HepG2 (cell line): ENCODE results near the gene CCDC167. TPM values are rescaled to one million over a fixed set of nuclear protein-coding genes. Genes with fewer than 3 reads are reported as not detected.

Experiments used
- ATAC-seq: fragments of 200-7000 bp; cut with Tn5 transposase; 3 replicates; pipeline ENCODE4 v1.9.1; 2020; ENCODE audit warnings: mild to moderate bottlenecking, moderate library complexity
- BruUV-seq: library from RNA; stranded (reverse); fragments of 400-500 nt; replicated peaks from 2 replicates; lab custom pipeline; 2021; lab: Mats Ljungman, UMichigan
- CTCF ChIA-PET: fragments of 300-600 bp; formaldehyde crosslinking; extraction: SDS; loops from one replicate; lab custom pipeline; 2021; ENCODE audit warnings: low total read pairs, inconsistent platforms, low intra/inter-chr PET ratio; lab: Yijun Ruan, JAX
- POLR2A ChIA-PET: fragments of 350-600 bp; sonication (Branson Sonifier 250); formaldehyde crosslinking; loops from one replicate; lab custom pipeline; 2020; ENCODE audit warnings: antibody characterized with exemption, inconsistent platforms; lab: Yijun Ruan, JAX
- DNase-seq: peaks from one replicate; pipeline ENCODE4 v3.0.0-alpha.2; 2015; ENCODE audit warnings: low spot score
- FAIRE-seq: peaks from 3 replicates; lab custom pipeline; 2011; peaks lifted over from hg19 to GRCh38; lab: Jason Lieb, UNC
- H2AFZ ChIP-seq: one replicate; pipeline ENCODE4 v1.6.1; 2011; ENCODE audit warnings: low read length, inconsistent platforms
- H3K27ac ChIP-seq: fragments of 300-600 bp; 3 replicates; pipeline ENCODE4 v1.8.0; 2011; ENCODE audit warnings: mixed run types, mild to moderate bottlenecking, mixed read lengths, low read length, inconsistent platforms; ENCODE audit not compliant: insufficient read depth; ENCODE audit errors: extremely low read length
- H3K27me3 ChIP-seq, 2 experiments: fragments of 200-600 bp in 1 of 2; 2 replicates in 1 of 2; 3 replicates in 1 of 2; pipeline versions ENCODE4 v1.6.0 to v1.8.0; 2011; ENCODE audit warnings: low read length in 2 of 2, mild to moderate bottlenecking in 2 of 2, moderate library complexity in 2 of 2, inconsistent platforms in 1 of 2; ENCODE audit not compliant: insufficient read depth in 2 of 2, control insufficient read depth in 1 of 2
- H3K36me3 ChIP-seq, 2 experiments: fragments of 200-600 bp in 1 of 2; replicated peaks in 1 of 2; 2 replicates in 1 of 2; 3 replicates in 1 of 2; pipeline versions ENCODE4 v1.5.1 to v1.8.0; 2011; ENCODE audit warnings: low read length in 2 of 2, inconsistent platforms in 1 of 2; ENCODE audit not compliant: insufficient read depth in 2 of 2, control insufficient read depth in 1 of 2
- H3K4me1 ChIP-seq: 2 replicates; pipeline ENCODE4 v1.5.1; 2012; ENCODE audit warnings: low read length, inconsistent platforms; ENCODE audit not compliant: insufficient read depth
- H3K4me2 ChIP-seq: 2 replicates; pipeline ENCODE4 v1.6.0; 2011; ENCODE audit warnings: low read depth, low read length, inconsistent platforms
- H3K4me3 ChIP-seq, 3 experiments: fragments of 200-600 bp in 1 of 3; sonication (generic), shearing (Covaris generic) in 1 of 3; replicated peaks in 1 of 3; 2 replicates each; pipeline ENCODE4 v1.5.1; 2011 to 2016; ENCODE audit warnings: low read length in 3 of 3, inconsistent platforms in 2 of 3, low read depth in 2 of 3, mild to moderate bottlenecking in 2 of 3, control low read depth in 1 of 3, mixed read lengths in 1 of 3; ENCODE audit not compliant: insufficient read depth in 1 of 3
- H3K79me2 ChIP-seq: one replicate; pipeline ENCODE4 v1.6.1; 2011; ENCODE audit warnings: low read length, inconsistent platforms; ENCODE audit not compliant: insufficient read depth
- H3K9ac ChIP-seq: 2 replicates; pipeline ENCODE4 v1.6.0; 2011; ENCODE audit warnings: mild to moderate bottlenecking, low read depth, low read length, inconsistent platforms; ENCODE audit not compliant: insufficient read depth
- H3K9me3 ChIP-seq: 2 replicates; pipeline ENCODE4 v1.5.1; 2012; ENCODE audit warnings: mild to moderate bottlenecking, low read length
- H4K20me1 ChIP-seq: 2 replicates; pipeline ENCODE4 v1.6.0; 2011; ENCODE audit warnings: inconsistent platforms, mild to moderate bottlenecking, low read length, moderate library complexity; ENCODE audit not compliant: insufficient read depth
- CENPX ChIP-seq: sonication (generic); formaldehyde crosslinking; IDR thresholded peaks from 2 replicates; pipeline ENCODE4 v1.9.0; 2021; ENCODE audit warnings: mild to moderate bottlenecking, missing genetic modification reagents, moderate library complexity
- GABPB1 ChIP-seq: IDR thresholded peaks from 2 replicates; pipeline ENCODE4 v1.6.1; 2016; ENCODE audit warnings: mild to moderate bottlenecking, missing genetic modification reagents, moderate library complexity, missing compliant biosample characterization
- GPN1 ChIP-seq: sonication (generic); formaldehyde crosslinking; IDR thresholded peaks from 2 replicates; pipeline ENCODE4 v1.5.1; 2020; ENCODE audit warnings: missing genetic modification reagents, borderline replicate concordance
- GTF3A ChIP-seq: sonication (generic); formaldehyde crosslinking; conservative IDR thresholded peaks from 2 replicates; pipeline ENCODE4 v1.4.0; 2020; ENCODE audit warnings: mild to moderate bottlenecking, missing genetic modification reagents
- HHEX ChIP-seq: IDR thresholded peaks from 2 replicates; pipeline ENCODE4 v1.6.1; 2016; ENCODE audit warnings: control low read depth
- MXD4 ChIP-seq: IDR thresholded peaks from 2 replicates; pipeline ENCODE4 v1.6.1; 2016; ENCODE audit warnings: mild to moderate bottlenecking, missing biosample characterization, missing genetic modification reagents
- NFATC3 ChIP-seq: sonication (generic); formaldehyde crosslinking; IDR thresholded peaks from 2 replicates; pipeline ENCODE4 v1.5.1; 2020; ENCODE audit warnings: mild to moderate bottlenecking, missing genetic modification reagents
- PHF20 ChIP-seq: sonication (generic); formaldehyde crosslinking; IDR thresholded peaks from 2 replicates; pipeline ENCODE4 v1.5.0; 2020; ENCODE audit warnings: mild to moderate bottlenecking, missing genetic modification reagents
- POLR2A ChIP-seq, 2 experiments: IDR thresholded peaks; 2 replicates each; pipeline ENCODE4 v1.6.1; 2011; ENCODE audit warnings: low read depth in 2 of 2, low read length in 2 of 2, mild to moderate bottlenecking in 1 of 2, moderate library complexity in 1 of 2; ENCODE audit not compliant: insufficient read depth in 1 of 2
- REL ChIP-seq: sonication (generic); formaldehyde crosslinking; conservative IDR thresholded peaks from 2 replicates; pipeline ENCODE4 v1.8.0; 2022; ENCODE audit warnings: mild to moderate bottlenecking, missing genetic modification reagents, moderate library complexity
- RNF2 ChIP-seq: fragments of 450-650 bp; conservative IDR thresholded peaks from 2 replicates; pipeline ENCODE4 v1.6.1; 2016; ENCODE audit warnings: low read depth
- ZBTB21 ChIP-seq: sonication (generic); formaldehyde crosslinking; IDR thresholded peaks from 2 replicates; pipeline ENCODE4 v1.4.0; 2020; ENCODE audit warnings: missing genetic modification reagents
- ZBTB42 ChIP-seq: sonication (generic); formaldehyde crosslinking; IDR thresholded peaks from 2 replicates; pipeline ENCODE4 v1.5.0; 2020; ENCODE audit warnings: mild to moderate bottlenecking, missing genetic modification reagents
- ZNF260 ChIP-seq: sonication (generic); formaldehyde crosslinking; IDR thresholded peaks from 2 replicates; pipeline ENCODE4 v1.4.0; 2020; ENCODE audit warnings: missing genetic modification reagents, low read depth, mild to moderate bottlenecking, borderline replicate concordance
- ZNF577 ChIP-seq: sonication (generic); formaldehyde crosslinking; IDR thresholded peaks from 2 replicates; pipeline ENCODE4 v1.4.0; 2020; ENCODE audit warnings: mild to moderate bottlenecking, low read depth, missing genetic modification reagents, borderline replicate concordance
- WGBS: methylation state at CpG from one replicate; pipeline ENCODE4 v1.1.6; 2017; ENCODE audit warnings: low lambda C conversion rate; 5-methylcytosine and 5-hydroxymethylcytosine counted together
- in situ Hi-C: cut with HindIII; loops from 2 replicates; pipeline ENCODE4 v1.10.0; 2017; ENCODE audit warnings: low pct_unique_long_range_greater_than_20kb; ENCODE audit not compliant: extremely low pct_ligation_motif_present
- intact Hi-C: fragments of 100-400 bp; cut with micrococcal nuclease; formaldehyde crosslinking; loops from one replicate; pipeline ENCODE4 v1.10.0; 2022; ENCODE audit not compliant: unreplicated experiment
- polyA plus RNA-seq, 8 experiments: library from polyadenylated mRNA; depleted of rRNA in 3 of 8; stranded (reverse) in 7 of 8; unstranded in 1 of 8; fragments of >200 nt; fragmentation: Illumina TruSeq in 4 of 8; extraction: Trizol in 4 of 8; gene quantifications; 2 replicates each; pipeline versions ENCODE4 v1.2.1 to v1.2.3, GENCODE V29; 2011 to 2016; ENCODE audit warnings: low read depth in 4 of 8, missing spikeins in 1 of 8, mixed read lengths in 1 of 8; ENCODE audit not compliant: insufficient read depth in 1 of 8
- total RNA-seq, 5 experiments: library from RNA; depleted of rRNA; stranded (reverse); fragments of >200 nt; fragmentation: Illumina TruSeq; extraction: Trizol; gene quantifications; 2 replicates each; pipeline ENCODE4 v1.2.3, GENCODE V29; 2016; ENCODE audit warnings: low read depth in 1 of 5
- TF ChIP-seq, protein P1 (sequence below): sonication (generic); formaldehyde crosslinking; IDR thresholded peaks from 2 replicates; pipeline ENCODE4 v1.8.0; 2022; ENCODE audit warnings: low read depth, missing genetic modification reagents
- TF ChIP-seq, protein P2 (sequence below): sonication (generic); formaldehyde crosslinking; IDR thresholded peaks from 2 replicates; pipeline ENCODE4 v1.5.0; 2020; ENCODE audit warnings: missing genetic modification reagents, mild to moderate bottlenecking, borderline replicate concordance

CCDC167 gene
- total and polyA plus RNA-seq, 2 of the 13 experiments (the other 11 are each of a cell fraction or from before 2014, with no cell fraction given) = 48.4 to 66.8 TPM

DNA sequence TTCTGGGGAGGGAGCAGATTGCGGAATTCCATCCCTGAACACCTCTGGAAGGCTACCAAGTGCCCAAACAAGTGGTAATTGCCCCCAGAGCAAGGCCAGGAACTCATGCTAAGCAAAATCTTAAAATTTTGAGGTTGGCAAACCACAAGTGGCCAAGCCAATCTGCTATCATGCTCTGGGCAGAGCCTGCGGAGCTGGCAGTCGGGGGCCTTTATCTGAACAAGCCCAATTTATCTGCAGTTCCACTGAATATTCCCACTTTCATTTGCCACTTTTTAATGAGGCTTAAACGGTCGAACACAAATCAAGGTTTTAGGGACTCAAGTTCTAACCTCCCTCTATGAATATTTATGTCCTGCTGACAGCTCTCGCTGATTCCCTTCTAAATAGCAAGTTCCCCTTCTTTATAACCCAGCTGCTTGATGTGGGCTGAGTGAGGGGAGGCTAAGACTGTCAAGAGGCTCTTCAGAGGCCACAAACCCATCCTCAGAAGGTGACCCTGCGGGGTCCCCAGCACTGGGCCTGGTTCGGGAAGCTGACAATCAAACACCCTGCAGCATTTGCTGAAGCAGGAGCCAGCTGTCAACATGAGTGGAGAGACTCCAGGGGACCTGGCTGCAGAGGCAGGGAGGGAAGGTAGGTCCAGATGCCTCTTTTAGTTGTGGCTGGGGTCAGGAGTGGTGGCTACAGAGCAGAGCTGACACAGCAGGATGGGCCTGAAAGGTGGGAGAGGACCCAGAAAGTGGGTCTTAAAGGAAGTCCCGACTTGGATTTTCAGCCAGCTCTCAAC lies 11.9 kb downstream of the CCDC167 start:
- in situ Hi-C loops (loop anchor here (5.0 kb wide), 1 partner anchor 80 kb away; no protein-coding TSS in a partner anchor), intact Hi-C loops (no loop called here)
- H3K27me3 ChIP-seq = no peaks in the 10 kb centered on the region
- ChIA-PET POLR2A (no interaction called here), CTCF (no interaction called here)
- DNase-seq (no peak), FAIRE-seq (no peak), ATAC-seq (no peak)
- peaks cover 11% of the 10 kb centered on the region for H3K4me1 ChIP-seq
- no peak overlapping the region for H3K9ac ChIP-seq
- no peaks in the 10 kb centered on the region for H4K20me1 ChIP-seq
- H3K4me3 ChIP-seq = no peak overlapping the region
- no peak overlapping the region for H3K27ac ChIP-seq
- no peak overlapping the region for H3K4me2 ChIP-seq
- H3K36me3 ChIP-seq = peaks cover 10 to 12% of the 10 kb centered on the region in 2 experiments; a peak in 4 of 5 replicates
- no peak overlapping the region for H2AFZ ChIP-seq
- no TSS peak for BruUV-seq
- TF ChIP-seq HHEX (CRISPR knock-in tag) (no peak), PHF20 (CRISPR knock-in tag) (no peak), GABPB1 (CRISPR knock-in tag) (no peak), GPN1 (no peak), NFATC3 (CRISPR knock-in tag) (no peak), REL (CRISPR knock-in tag) (no peak), MXD4 (no peak), POLR2A (IDR thresholded peaks at IDR 0.05; ENCODE audit: insufficient read depth in 1 of 2, low read depth in 2 of 2, low read length in 2 of 2) (no peak), RNF2 (no peak), ZNF260 (CRISPR knock-in tag) (no peak), ZBTB21 (CRISPR knock-in tag) (no peak), CENPX (no peak), GTF3A (CRISPR knock-in tag) (no peak), ZNF577 (no peak), ZBTB42 (CRISPR knock-in tag) (no peak)
- TF ChIP-seq, protein P1, sequence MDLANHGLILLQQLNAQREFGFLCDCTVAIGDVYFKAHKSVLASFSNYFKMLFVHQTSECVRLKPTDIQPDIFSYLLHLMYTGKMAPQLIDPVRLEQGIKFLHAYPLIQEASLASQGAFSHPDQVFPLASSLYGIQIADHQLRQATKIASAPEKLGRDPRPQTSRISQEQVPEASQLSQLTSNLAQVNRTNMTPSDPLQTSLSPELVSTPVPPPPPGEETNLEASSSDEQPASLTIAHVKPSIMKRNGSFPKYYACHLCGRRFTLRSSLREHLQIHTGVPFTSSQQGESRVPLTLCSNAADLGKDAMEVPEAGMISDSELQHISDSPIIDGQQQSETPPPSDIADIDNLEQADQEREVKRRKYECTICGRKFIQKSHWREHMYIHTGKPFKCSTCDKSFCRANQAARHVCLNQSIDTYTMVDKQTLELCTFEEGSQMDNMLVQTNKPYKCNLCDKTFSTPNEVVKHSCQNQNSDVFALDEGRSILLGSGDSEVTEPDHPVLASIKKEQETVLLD = no peak
- TF ChIP-seq, protein P2, sequence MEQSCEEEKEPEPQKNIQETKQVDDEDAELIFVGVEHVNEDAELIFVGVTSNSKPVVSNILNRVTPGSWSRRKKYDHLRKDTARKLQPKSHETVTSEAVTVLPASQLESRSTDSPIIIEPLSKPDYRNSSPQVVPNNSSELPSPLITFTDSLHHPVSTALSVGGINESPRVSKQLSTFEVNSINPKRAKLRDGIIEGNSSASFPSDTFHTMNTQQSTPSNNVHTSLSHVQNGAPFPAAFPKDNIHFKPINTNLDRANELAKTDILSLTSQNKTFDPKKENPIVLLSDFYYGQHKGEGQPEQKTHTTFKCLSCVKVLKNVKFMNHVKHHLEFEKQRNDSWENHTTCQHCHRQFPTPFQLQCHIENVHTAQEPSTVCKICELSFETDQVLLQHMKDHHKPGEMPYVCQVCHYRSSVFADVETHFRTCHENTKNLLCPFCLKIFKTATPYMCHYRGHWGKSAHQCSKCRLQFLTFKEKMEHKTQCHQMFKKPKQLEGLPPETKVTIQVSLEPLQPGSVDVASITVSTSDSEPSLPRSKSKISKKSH (CRISPR knock-in tag) = no peak
- H3K9me3 ChIP-seq = no peaks in the 10 kb centered on the region
- no peaks in the 10 kb centered on the region for H3K79me2 ChIP-seq
- WGBS = 93% methylated on average over 9 of the region's 9 CpGs
